ENCODE results near the gene RABL6. TPM values are rescaled to one million over a fixed set of nuclear protein-coding genes. Genes with fewer than 3 reads are reported as not detected.
"Not testable (repeated sequence)": the region's sequence is repeated elsewhere in the genome, so short reads cannot be mapped to it uniquely, and the experiment has no call there.

The RABL6 gene
- total RNA-seq, 1 donor from 2014 or later: 69.4 TPM

- no peak overlapping the region for H3K4me3 ChIP-seq (ENCODE audit: insufficient read depth, low read depth, low read length)
- H3K27me3 ChIP-seq (ENCODE audit: insufficient read depth, low read length): no peaks in the 10 kb centered on the region
- no peak overlapping the region for H3K9ac ChIP-seq (ENCODE audit: low read length)
- peak overlapping the region; percentile 46 for H3K4me2 ChIP-seq (ENCODE audit: low read length)
- peaks cover 13% of the 10 kb centered on the region for H3K4me1 ChIP-seq (ENCODE audit: insufficient read depth, low read length)
- H3K36me3 ChIP-seq (ENCODE audit: insufficient read depth, low read length): no peaks in the 10 kb centered on the region
- H3K9me3 ChIP-seq (ENCODE audit: insufficient read depth, low read depth, low read length): peaks cover 3% of the 10 kb centered on the region
- Mint-ChIP-seq H3K9me3 (ENCODE audit: unreplicated experiment) (no peaks in the 10 kb centered on the region), H3K4me3 (ENCODE audit: unreplicated experiment) (peak overlapping the region; percentile 54), H3K27me3 (ENCODE audit: low read depth, unreplicated experiment) (no peaks in the 10 kb centered on the region), H3K27ac (ENCODE audit: unreplicated experiment) (no peak overlapping the region), H3K4me1 (ENCODE audit: low read depth, unreplicated experiment) (peaks cover 12% of the 10 kb centered on the region), H3K36me3 (ENCODE audit: low read depth, unreplicated experiment) (no peaks in the 10 kb centered on the region)
- H4K20me1 ChIP-seq (ENCODE audit: insufficient read depth, low read length): peaks cover 15% of the 10 kb centered on the region
- H3K79me2 ChIP-seq (ENCODE audit: insufficient read depth, low read length): no peaks in the 10 kb centered on the region
- TF ChIP-seq EZH2 (IDR thresholded peaks at IDR 0.05; ENCODE audit: insufficient read depth, low read length): no peak
- TF ChIP-seq, protein P1, sequence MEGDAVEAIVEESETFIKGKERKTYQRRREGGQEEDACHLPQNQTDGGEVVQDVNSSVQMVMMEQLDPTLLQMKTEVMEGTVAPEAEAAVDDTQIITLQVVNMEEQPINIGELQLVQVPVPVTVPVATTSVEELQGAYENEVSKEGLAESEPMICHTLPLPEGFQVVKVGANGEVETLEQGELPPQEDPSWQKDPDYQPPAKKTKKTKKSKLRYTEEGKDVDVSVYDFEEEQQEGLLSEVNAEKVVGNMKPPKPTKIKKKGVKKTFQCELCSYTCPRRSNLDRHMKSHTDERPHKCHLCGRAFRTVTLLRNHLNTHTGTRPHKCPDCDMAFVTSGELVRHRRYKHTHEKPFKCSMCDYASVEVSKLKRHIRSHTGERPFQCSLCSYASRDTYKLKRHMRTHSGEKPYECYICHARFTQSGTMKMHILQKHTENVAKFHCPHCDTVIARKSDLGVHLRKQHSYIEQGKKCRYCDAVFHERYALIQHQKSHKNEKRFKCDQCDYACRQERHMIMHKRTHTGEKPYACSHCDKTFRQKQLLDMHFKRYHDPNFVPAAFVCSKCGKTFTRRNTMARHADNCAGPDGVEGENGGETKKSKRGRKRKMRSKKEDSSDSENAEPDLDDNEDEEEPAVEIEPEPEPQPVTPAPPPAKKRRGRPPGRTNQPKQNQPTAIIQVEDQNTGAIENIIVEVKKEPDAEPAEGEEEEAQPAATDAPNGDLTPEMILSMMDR (IDR thresholded peaks at IDR 0.05; ENCODE audit: insufficient read depth, low read depth, low read length): no peak
- H3K27ac ChIP-seq (ENCODE audit: low read depth, low read length): no peak overlapping the region
- no peak overlapping the region for H2AFZ ChIP-seq (ENCODE audit: low read depth, low read length)
- DNase-seq (ENCODE audit: low read depth) (peak; percentile 36), FAIRE-seq (no peak)
These were observed 33.3 kb downstream of the RABL6 start for GRCh38 chr9:136840877-136841645.

DNA sequence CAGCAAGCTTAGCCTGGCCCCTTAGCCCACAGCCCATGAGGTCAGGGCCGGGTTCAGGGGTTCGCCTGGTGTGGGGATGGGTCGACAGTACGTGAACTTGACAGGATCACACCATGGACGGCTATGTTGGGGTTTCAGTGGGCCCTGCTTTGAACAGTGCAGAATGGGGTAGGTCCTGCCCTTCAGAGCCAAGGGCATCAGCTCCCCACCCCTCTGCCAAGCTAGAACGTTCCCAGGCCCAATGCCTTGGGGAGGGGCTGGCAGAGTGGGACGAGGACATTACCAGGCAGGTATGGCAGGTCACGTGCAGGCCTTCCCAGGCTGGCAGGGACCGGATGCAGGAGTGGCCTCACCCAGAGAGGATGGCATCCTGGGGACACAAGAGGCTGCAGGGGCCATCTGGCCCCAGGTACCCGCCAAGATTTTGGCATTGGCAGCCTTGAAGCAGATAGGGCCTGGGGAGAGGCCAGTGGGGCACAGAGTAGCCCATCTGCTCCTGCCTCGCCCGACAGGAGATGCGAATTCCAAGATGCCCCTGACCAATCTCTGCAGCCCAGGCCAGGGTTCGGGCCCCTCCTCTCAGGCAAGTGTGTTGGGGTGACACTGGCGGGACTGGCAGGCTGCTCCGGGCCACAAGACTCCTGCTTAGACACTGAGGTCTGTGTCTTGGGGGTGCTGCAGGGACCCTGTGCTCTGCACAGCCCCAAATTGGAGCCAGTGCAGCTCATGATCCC, 34.1 kb downstream of the RABL6 start:
- H4K20me1 ChIP-seq (ENCODE audit: insufficient read depth, low read length): peaks cover 15% of the 10 kb centered on the region
- Mint-ChIP-seq H3K27ac (ENCODE audit: unreplicated experiment) (peak overlapping the region; percentile 18), H3K4me3 (ENCODE audit: unreplicated experiment) (peak overlapping the region; percentile 76), H3K4me1 (ENCODE audit: low read depth, unreplicated experiment) (peaks cover 12% of the 10 kb centered on the region)
- H3K79me2 ChIP-seq (ENCODE audit: insufficient read depth, low read length); DNase-seq (ENCODE audit: low read depth); H3K9ac ChIP-seq (ENCODE audit: low read length); FAIRE-seq; H3K4me3 ChIP-seq (ENCODE audit: insufficient read depth, low read depth, low read length); H3K9me3 Mint-ChIP-seq (ENCODE audit: unreplicated experiment); H3K36me3 ChIP-seq (ENCODE audit: insufficient read depth, low read length); H3K27me3 ChIP-seq (ENCODE audit: insufficient read depth, low read length); H3K36me3 Mint-ChIP-seq (ENCODE audit: low read depth, unreplicated experiment); H3K27me3 Mint-ChIP-seq (ENCODE audit: low read depth, unreplicated experiment); H2AFZ ChIP-seq (ENCODE audit: low read depth, low read length); H3K9me3 ChIP-seq (ENCODE audit: insufficient read depth, low read depth, low read length); H3K27ac ChIP-seq (ENCODE audit: low read depth, low read length): not testable (repeated sequence)
- peak overlapping the region; percentile 87 for H3K4me2 ChIP-seq (ENCODE audit: low read length)
- H3K4me1 ChIP-seq (ENCODE audit: insufficient read depth, low read length): peaks cover 13% of the 10 kb centered on the region

- not testable (repeated sequence) for H3K9me3 ChIP-seq (ENCODE audit: insufficient read depth, low read depth, low read length); H3K79me2 ChIP-seq (ENCODE audit: insufficient read depth, low read length); H3K27me3 Mint-ChIP-seq (ENCODE audit: low read depth, unreplicated experiment); H3K27me3 ChIP-seq (ENCODE audit: insufficient read depth, low read length); H3K9me3 Mint-ChIP-seq (ENCODE audit: unreplicated experiment); FAIRE-seq; H2AFZ ChIP-seq (ENCODE audit: low read depth, low read length); H3K27ac ChIP-seq (ENCODE audit: low read depth, low read length); H3K36me3 Mint-ChIP-seq (ENCODE audit: low read depth, unreplicated experiment); H3K36me3 ChIP-seq (ENCODE audit: insufficient read depth, low read length)
- peak within 1 kb of the TSS; percentile 57 for H3K4me3 ChIP-seq (ENCODE audit: insufficient read depth, low read depth, low read length)
- peaks cover 13% of the 10 kb centered on the region for H3K4me1 ChIP-seq (ENCODE audit: insufficient read depth, low read length)
- H3K4me3 Mint-ChIP-seq (ENCODE audit: unreplicated experiment): peak within 1 kb of the TSS; percentile 76
- TF ChIP-seq, protein P1 (IDR thresholded peaks at IDR 0.05; ENCODE audit: insufficient read depth, low read depth, low read length): peak; percentile 51
- H4K20me1 ChIP-seq (ENCODE audit: insufficient read depth, low read length): peaks cover 15% of the 10 kb centered on the region
- peak within 1 kb of the TSS; percentile 41 for H3K27ac Mint-ChIP-seq (ENCODE audit: unreplicated experiment)
- H3K4me2 ChIP-seq (ENCODE audit: low read length): peak within 1 kb of the TSS; percentile 87
- H3K4me1 Mint-ChIP-seq (ENCODE audit: low read depth, unreplicated experiment): peaks cover 12% of the 10 kb centered on the region
- peak; percentile 34 for DNase-seq (ENCODE audit: low read depth)
- H3K9ac ChIP-seq (ENCODE audit: low read length): peak within 1 kb of the TSS; percentile 58
These were observed 34.7 kb downstream of the RABL6 start, which contains the start of gene AJM1 for GRCh38 chr9:136842380-136842948. TSS of gene AJM1 (plus strand) at chr9:136842478. CDS start at chr9:136844415, 1,937 bp downstream.

GRCh38 chr9:136843159-136843800, 35.5 kb downstream of the RABL6 start:
- H3K36me3 Mint-ChIP-seq (ENCODE audit: low read depth, unreplicated experiment); H3K9ac ChIP-seq (ENCODE audit: low read length); H3K27ac Mint-ChIP-seq (ENCODE audit: unreplicated experiment); H3K27me3 ChIP-seq (ENCODE audit: insufficient read depth, low read length); H2AFZ ChIP-seq (ENCODE audit: low read depth, low read length); FAIRE-seq; H3K79me2 ChIP-seq (ENCODE audit: insufficient read depth, low read length); H3K27me3 Mint-ChIP-seq (ENCODE audit: low read depth, unreplicated experiment); H3K9me3 Mint-ChIP-seq (ENCODE audit: unreplicated experiment); H3K4me3 ChIP-seq (ENCODE audit: insufficient read depth, low read depth, low read length); H3K27ac ChIP-seq (ENCODE audit: low read depth, low read length); H3K9me3 ChIP-seq (ENCODE audit: insufficient read depth, low read depth, low read length); H3K36me3 ChIP-seq (ENCODE audit: insufficient read depth, low read length); DNase-seq (ENCODE audit: low read depth); H3K4me2 ChIP-seq (ENCODE audit: low read length): not testable (repeated sequence)
- Mint-ChIP-seq H3K4me3 (ENCODE audit: unreplicated experiment) (peak overlapping the region; percentile 40), H3K4me1 (ENCODE audit: low read depth, unreplicated experiment) (peaks cover 12% of the 10 kb centered on the region)
- Histone ChIP-seq H3K4me1 (ENCODE audit: insufficient read depth, low read length) (peaks cover 13% of the 10 kb centered on the region), H4K20me1 (ENCODE audit: insufficient read depth, low read length) (peaks cover 15% of the 10 kb centered on the region)
